Stimulated activated CD8-positive, alpha-beta memory T cell treated with anti-CD3 and anti-CD28 coated beads, Interleukin-12 subunit alpha, Interleukin-12 subunit beta, amount 100 ng/mL, for 24 hours (primary cell): ENCODE measurements around the gene MSX2.

ENCODE experiments used
- DNase-seq: peaks from one replicate; pipeline ENCODE4 v3.0.0-alpha.2; 2020; ENCODE audit errors: extremely low read depth

Gene MSX2

GRCh38 chr5:174718880-174719610 lies 5.3 kb upstream of the MSX2 start:
- no peak for DNase-seq

- DNase-seq: no peak
Observed at GRCh38 chr5:174719793-174720611, 4.4 kb upstream of the MSX2 start.

DNA sequence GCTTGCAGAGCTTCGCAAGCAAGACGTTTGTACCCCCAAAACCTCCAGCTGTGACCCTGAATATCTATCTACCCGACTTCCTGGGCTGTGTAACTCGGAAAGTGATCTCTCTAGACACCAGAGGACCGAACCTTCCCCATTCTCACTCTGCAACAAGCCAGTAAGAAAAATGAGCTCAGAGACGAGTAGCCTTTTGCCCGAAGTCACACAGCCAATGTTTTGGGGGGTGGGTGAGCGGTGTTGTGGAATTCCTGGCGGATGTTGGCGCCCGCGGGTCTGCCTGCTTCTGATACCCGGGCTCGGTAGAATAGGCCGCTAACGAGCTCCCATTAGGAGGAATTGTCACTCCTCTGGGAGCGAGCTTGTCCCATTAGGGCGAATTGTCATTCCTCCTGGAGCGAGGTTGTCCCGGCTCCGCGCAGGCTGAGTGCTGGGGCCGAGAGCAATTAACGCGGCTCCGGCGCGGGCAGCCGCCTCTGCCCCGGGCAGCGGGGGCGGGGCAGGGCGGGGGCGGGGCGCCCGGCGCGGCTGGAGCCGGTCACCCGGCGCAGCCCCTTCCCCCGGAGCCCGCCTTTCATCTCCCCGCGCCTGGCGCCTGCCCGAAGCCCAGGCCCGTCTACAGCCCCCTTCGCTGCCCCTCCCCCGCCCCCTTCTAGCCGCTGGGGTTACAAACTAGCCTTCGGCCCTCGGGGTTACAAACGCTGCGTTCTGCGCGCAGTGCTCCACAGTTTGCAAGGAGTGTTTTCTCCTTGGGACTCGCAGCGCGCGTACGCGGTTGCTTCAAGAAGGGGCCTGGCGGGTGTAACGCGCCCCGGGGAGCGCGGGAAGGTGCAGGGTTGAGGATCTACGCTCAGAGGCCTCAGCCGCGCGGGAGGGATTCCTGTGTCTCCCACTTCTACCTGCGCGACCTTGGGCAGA lies 3.5 kb upstream of the MSX2 start:
- DNase-seq: no peak

- DNase-seq: no peak
Observed at GRCh38 chr5:174721530-174722432, 2.6 kb upstream of the MSX2 start.

GRCh38 chr5:174722500-174722899 lies 1.9 kb upstream of the MSX2 start:
- DNase-seq: no peak

- no peak for DNase-seq
Observed at GRCh38 chr5:174723315-174723978, 935 bp upstream of the MSX2 start.

GRCh38 chr5:174723979-174724483 lies 351 bp upstream of the MSX2 start:
- no peak for DNase-seq

GRCh38 chr5:174725261-174725990 lies 1.0 kb downstream of the MSX2 start:
- DNase-seq: no peak

- DNase-seq: no peak
Observed at GRCh38 chr5:174725991-174726601, 1.7 kb downstream of the MSX2 start.

DNA sequence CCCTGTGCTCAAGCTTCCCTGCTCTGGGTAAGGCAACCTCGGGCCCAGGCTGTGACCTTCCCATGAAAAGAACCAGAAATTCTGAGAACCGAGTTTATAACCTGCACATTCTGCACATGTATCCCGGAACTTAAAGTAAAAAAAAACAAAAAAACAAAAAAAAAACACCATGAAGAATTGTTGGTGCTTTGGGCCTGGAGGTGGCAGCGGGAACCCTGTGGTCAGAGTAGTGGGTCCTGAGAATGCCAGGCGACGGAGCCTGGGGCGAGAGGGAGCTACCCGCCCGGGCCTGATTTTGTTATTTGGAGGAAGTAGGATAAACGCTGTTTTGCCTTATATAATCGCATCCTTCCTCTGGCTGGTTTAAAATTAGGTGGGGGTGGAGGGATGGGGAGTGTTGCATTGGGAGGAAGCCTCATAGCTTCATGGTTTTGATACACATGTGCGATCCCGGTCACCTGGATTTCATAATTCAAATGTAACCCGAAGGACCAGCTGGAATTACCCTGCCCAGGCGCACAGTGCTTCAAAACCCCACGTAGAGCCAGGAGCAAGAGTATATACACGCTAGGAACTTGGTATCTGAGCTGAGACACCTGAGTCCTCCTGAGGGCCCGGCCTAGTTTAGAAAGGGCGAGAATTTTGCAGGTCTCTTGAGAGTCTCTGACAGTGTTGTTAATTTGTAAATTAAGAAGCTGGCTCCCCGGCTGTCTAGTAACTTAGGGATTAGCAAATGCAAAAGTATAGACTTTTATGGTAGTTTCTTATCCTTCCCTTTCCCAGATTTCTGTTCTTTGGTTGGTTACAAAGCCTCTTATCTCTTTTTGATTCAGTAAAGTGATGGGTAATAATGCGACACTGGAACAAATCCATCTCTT lies 2.8 kb downstream of the MSX2 start:
- DNase-seq: no peak

DNA sequence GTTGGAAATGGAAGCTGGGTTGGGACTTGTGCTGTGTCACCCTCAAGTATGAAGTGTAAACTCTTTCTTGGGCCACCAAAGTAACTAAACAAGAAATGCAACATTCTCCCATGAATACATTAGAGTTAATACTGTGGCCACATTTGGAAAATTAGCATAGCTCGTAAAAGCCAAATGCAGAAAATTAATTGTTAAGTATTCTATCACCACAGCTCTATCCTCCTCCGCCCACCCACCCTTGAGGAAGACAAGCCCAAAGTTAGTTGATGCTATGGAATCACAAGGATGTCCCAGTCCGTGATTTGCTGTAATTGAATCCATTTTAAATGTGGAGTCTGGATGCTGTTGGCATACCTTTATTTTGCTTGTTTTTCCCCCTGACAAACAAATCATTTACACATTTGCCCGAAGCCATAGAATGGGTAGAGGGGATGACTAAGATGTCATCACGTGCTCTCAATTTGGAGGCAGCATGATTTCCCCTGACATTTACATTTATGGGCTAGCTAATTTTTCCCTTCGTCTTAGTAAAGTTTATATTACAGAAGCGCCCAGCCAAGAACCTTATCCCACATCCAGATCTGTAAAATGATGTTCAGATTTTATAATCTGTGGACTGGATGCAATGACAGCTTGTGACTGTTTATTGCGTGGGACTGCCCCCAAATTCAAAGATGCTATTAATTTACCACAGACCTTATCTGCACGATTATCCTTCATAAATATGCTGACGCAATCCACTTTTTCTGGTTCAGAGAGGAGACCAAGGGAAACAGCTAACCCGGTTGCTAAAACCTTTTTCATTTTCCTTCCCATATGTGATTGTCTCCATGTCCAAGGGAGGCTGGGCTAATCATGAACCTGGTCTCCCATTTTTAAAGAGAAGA lies 3.7 kb downstream of the MSX2 start:
- no peak for DNase-seq

- no peak for DNase-seq
Observed at GRCh38 chr5:174729075-174729680, 4.8 kb downstream of the MSX2 start.

DNA sequence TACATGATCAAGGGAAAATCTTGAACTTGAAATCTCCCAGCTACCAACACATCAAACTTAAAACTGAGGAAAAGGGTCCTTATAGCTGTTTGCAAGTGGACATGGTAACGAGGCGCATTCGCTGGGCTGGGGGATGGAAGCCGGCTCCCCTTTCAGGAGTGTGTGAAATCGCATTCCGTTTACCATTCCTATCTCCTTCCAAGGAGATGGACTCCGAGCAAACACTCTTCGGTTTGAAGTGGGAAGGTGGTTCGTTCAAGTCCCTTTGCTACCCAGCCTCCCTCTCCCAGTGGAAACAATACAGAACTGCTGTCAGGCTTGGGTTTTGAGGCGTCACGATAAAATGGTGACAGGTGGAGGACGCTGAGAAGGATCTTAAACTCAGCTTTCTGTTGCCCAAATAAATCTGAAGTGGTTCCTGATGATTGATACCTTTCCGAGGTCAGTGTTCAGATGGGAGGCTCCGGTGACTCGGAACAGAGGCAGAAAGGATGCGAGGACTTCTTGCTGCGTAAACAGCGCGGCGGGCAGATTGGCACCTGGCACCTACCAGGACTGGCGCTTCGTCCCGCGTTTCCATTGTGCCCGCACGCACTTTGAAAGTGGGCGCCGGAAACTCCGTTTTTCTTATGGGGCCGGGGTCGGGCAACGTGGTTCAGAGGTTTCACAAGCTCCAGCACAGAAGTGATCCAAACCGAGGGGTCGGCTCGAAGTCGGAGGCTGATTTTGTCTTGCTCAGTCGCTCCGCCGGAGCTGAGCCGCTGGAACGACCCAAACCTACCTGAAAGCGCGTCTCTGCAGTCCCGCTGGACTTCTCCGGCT lies 7.0 kb downstream of the MSX2 start:
- no peak for DNase-seq

DNA sequence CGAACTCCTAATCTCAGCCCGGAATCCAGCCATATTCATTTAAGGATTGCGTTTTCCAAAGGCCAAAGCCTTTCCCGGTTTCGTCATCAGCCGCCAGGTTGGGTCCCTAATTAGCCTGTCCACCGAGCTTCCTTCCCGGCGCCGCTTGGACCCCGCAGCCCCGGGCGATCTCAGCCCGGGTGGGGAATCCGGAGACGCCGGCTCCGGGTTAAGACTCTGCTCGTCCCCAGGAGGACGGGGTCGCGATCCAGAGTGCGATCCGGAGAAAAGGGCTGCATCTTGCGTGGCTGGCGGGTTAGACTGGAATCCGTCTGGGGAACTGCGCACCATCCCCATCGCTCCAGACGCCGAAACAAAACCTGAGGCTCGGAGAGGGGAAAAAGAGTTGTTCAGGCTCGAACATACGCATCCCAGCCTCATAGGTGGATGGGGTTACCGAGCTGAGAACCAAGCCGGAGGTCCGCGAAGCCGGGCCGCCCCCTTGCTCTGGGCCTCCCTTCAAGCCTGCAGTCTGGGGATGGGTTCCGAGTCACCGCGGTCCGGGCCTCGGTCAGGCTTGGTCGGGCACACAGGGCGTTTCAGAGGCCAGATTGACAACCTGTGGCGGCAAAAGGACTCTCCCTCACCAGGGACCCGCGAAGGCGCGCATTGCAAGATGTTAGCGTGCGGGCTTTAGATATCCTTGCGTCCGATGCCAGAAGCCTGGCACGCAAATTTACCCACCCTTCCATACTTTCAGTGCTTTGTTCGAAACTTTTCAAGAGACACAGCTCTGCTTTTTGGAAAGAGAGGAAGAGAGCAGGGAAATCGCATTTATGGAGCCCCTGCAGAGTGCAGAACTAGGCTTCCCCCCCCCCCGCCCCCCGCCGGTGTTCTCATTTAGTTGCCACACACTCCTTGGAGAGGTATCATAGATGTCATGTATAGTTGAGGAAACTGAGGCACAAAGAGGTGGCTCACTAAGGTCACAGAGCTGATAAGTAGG lies 7.9 kb downstream of the MSX2 start:
- no peak for DNase-seq
